WTC11 (cell line): ENCODE data around the gene ARV1.

Experiments used
- RELA ChIP-seq: sonication (generic); formaldehyde crosslinking; IDR thresholded peaks from 2 replicates; pipeline ENCODE4 v1.8.1; 2022; ENCODE audit warnings: missing genetic modification reagents, mild to moderate bottlenecking, borderline replicate concordance
- TF ChIP-seq, protein P1 (sequence below): sonication (generic); formaldehyde crosslinking; IDR thresholded peaks from 2 replicates; pipeline ENCODE4 v1.8.1; 2023; ENCODE audit warnings: mild to moderate bottlenecking, moderate library complexity, missing genetic modification reagents
- TF ChIP-seq, protein P2 (sequence below): fragments of 200-600 bp; IDR thresholded peaks from 2 replicates; pipeline ENCODE4 v1.8.0; 2022; ENCODE audit warnings: antibody characterized with exemption
- TF ChIP-seq, protein P3 (sequence below): sonication (generic); formaldehyde crosslinking; IDR thresholded peaks from 2 replicates; pipeline ENCODE4 v1.8.1; 2022; ENCODE audit warnings: mild to moderate bottlenecking, missing genetic modification reagents, moderate library complexity, borderline replicate concordance
- TF ChIP-seq, protein P4 (sequence below): sonication (generic); formaldehyde crosslinking; IDR thresholded peaks from 2 replicates; pipeline ENCODE4 v1.8.1; 2023; ENCODE audit warnings: mild to moderate bottlenecking, missing genetic modification reagents, moderate library complexity

DNA sequence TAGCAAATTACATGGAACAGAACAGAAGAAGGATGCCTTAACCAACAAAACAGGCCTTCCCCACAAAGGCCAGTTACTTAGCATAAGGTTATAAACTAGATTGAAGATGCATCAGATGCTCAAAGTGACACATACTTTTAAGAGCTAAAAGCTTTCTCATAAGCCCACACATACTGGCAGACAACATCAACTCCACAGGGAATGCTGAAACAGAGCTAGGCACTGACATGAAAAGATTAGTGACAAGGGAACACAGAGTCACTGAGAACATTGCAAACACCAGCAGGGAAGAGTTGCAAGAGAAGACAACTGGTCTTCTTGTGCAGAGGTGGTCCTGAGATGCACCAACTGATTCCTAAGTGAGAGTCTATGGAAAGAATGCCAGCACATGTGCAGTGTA is 7.1 kb upstream of the ARV1 start:
- TF ChIP-seq, protein P1, sequence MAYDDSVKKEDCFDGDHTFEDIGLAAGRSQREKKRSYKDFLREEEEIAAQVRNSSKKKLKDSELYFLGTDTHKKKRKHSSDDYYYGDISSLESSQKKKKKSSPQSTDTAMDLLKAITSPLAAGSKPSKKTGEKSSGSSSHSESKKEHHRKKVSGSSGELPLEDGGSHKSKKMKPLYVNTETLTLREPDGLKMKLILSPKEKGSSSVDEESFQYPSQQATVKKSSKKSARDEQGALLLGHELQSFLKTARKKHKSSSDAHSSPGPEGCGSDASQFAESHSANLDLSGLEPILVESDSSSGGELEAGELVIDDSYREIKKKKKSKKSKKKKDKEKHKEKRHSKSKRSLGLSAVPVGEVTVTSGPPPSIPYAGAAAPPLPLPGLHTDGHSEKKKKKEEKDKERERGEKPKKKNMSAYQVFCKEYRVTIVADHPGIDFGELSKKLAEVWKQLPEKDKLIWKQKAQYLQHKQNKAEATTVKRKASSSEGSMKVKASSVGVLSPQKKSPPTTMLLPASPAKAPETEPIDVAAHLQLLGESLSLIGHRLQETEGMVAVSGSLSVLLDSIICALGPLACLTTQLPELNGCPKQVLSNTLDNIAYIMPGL (CRISPR knock-in tag), result no peak
- TF ChIP-seq, protein P2, sequence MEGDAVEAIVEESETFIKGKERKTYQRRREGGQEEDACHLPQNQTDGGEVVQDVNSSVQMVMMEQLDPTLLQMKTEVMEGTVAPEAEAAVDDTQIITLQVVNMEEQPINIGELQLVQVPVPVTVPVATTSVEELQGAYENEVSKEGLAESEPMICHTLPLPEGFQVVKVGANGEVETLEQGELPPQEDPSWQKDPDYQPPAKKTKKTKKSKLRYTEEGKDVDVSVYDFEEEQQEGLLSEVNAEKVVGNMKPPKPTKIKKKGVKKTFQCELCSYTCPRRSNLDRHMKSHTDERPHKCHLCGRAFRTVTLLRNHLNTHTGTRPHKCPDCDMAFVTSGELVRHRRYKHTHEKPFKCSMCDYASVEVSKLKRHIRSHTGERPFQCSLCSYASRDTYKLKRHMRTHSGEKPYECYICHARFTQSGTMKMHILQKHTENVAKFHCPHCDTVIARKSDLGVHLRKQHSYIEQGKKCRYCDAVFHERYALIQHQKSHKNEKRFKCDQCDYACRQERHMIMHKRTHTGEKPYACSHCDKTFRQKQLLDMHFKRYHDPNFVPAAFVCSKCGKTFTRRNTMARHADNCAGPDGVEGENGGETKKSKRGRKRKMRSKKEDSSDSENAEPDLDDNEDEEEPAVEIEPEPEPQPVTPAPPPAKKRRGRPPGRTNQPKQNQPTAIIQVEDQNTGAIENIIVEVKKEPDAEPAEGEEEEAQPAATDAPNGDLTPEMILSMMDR, result no peak
- no peak for TF ChIP-seq RELA (CRISPR knock-in tag)
- TF ChIP-seq, protein P3, sequence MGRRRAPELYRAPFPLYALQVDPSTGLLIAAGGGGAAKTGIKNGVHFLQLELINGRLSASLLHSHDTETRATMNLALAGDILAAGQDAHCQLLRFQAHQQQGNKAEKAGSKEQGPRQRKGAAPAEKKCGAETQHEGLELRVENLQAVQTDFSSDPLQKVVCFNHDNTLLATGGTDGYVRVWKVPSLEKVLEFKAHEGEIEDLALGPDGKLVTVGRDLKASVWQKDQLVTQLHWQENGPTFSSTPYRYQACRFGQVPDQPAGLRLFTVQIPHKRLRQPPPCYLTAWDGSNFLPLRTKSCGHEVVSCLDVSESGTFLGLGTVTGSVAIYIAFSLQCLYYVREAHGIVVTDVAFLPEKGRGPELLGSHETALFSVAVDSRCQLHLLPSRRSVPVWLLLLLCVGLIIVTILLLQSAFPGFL (CRISPR knock-in tag), result no peak
- TF ChIP-seq, protein P4, sequence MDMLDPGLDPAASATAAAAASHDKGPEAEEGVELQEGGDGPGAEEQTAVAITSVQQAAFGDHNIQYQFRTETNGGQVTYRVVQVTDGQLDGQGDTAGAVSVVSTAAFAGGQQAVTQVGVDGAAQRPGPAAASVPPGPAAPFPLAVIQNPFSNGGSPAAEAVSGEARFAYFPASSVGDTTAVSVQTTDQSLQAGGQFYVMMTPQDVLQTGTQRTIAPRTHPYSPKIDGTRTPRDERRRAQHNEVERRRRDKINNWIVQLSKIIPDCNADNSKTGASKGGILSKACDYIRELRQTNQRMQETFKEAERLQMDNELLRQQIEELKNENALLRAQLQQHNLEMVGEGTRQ (CRISPR knock-in tag), result no peak
